Epithelial cell of proximal tubule (primary cell): ENCODE results near the gene C4orf51. TPM values are rescaled to one million over a fixed set of nuclear protein-coding genes. Genes with fewer than 3 reads are reported as not detected.
"Not testable (repeated sequence)": the region's sequence is repeated elsewhere in the genome, so short reads cannot be mapped to it uniquely, and the experiment has no call there.

Experiments
- DNase-seq: peaks from one replicate; pipeline ENCODE4 v3.0.0-alpha.2; 2011; ENCODE audit warnings: low read depth
- H3K4me3 ChIP-seq: 2 replicates; pipeline ENCODE4 v1.5.1; 2011; ENCODE audit warnings: low read depth, mild to moderate bottlenecking, low read length
- total RNA-seq: library from RNA; depleted of rRNA; stranded (reverse); fragments of >200 nt; gene quantifications from 2 replicates; pipeline ENCODE4 v1.2.3, GENCODE V29; 2015
- TF ChIP-seq, protein P1 (sequence below): conservative IDR thresholded peaks from 2 replicates; pipeline ENCODE4 v1.5.1; 2012; ENCODE audit warnings: low read depth, mild to moderate bottlenecking, low read length

Gene C4orf51
- total RNA-seq: not detected in 2 replicates

DNA sequence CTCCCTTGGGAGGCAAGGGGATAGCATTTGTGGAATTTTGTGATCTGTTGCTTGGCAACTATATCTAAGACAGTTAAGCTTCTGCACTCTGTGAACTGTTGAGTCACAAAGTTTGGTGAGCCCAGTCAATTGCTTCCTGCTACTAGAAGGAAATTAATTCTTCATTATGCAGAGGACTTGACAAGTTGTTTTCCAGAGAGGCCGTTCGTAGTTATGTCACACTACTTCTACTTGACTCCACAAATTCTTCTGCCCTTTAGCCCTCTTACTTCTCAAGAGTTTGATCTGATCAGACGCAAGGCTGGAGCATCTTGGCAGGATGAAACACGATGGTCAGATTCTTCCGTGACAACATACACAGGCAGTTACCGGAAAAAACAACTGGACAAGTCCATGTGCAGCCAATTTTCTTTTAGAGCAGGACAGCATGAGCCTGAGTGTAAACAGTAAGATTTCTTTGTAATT, at the start of gene C4orf51:
Gene C4orf51, plus strand, starts transcription at position 156 of the 465 bp plus-strand sequence. Its CDS starts 58 bp downstream, at position 214.
- H3K4me3 ChIP-seq: peak within 1 kb of the TSS; percentile 3
- TF ChIP-seq, protein P1, sequence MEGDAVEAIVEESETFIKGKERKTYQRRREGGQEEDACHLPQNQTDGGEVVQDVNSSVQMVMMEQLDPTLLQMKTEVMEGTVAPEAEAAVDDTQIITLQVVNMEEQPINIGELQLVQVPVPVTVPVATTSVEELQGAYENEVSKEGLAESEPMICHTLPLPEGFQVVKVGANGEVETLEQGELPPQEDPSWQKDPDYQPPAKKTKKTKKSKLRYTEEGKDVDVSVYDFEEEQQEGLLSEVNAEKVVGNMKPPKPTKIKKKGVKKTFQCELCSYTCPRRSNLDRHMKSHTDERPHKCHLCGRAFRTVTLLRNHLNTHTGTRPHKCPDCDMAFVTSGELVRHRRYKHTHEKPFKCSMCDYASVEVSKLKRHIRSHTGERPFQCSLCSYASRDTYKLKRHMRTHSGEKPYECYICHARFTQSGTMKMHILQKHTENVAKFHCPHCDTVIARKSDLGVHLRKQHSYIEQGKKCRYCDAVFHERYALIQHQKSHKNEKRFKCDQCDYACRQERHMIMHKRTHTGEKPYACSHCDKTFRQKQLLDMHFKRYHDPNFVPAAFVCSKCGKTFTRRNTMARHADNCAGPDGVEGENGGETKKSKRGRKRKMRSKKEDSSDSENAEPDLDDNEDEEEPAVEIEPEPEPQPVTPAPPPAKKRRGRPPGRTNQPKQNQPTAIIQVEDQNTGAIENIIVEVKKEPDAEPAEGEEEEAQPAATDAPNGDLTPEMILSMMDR: no peak
- peak; percentile 68 for DNase-seq

DNA sequence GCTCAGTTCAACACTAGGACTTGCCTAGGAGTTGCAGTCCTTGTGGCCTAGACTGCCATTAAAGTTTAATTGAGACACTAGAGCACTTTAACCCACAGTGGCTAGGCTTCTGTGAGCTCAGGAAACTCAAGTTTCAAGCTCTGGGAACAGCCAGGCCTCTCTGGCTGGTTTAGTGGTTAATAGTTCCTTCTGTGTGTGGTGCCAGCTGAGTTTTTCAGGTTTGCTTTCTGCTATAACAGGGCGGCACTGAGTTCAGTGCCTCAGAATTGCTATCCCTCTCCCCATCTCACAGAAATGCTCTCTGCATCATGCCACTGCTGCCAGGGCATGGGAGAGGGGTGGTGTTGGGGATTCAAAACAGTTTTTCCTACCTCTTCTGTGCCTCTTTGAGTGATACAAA, 44.8 kb upstream of the C4orf51 start:
- H3K4me3 ChIP-seq: no peak overlapping the region
- TF ChIP-seq, protein P1: no peak
- no peak for DNase-seq

DNA sequence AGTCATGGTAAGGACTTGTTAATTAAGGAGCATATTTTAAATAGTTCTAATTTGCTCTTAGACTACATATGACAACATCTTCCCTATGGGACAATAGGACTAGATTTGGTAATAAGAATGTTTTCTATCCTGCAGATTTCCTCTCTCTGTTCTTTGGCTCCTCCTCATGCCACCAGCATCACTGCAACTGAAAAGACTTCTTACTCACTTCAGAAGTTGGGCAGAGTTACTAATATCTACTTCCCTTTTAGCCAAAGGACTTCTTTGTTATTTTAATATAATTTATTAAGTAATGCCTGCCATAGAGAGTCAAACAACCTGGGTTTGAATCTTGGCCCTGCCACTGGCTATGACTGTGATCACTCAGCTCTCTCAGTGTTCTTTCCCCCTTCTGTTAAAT, 44.3 kb upstream of the C4orf51 start:
- TF ChIP-seq, protein P1: no peak
- no peak for DNase-seq
- no peak overlapping the region for H3K4me3 ChIP-seq

DNA sequence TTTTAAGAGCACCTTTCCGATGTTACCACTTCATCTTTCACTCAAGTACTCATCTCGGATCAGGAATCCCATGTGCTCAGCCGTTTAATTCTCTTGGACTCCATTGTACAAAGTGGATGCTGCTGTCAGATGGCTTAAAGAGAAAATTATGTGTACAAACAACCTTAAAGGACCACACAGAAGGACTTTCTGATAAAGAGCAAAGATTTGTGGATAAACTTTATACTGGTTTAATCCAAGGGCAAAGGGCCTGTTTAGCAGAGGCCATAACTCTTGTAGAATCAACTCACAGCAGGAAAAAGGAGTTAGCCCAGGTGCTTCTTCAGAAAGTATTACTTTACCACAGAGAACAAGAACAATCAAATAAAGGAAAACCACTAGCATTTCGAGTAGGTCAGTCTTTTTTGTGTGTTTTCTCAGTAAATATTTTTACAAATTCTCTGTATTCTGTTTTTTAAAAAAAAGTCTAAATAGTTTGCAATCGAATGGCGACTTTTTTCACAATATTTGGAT, 40.7 kb upstream of the C4orf51 start:
- DNase-seq: no peak
- H3K4me3 ChIP-seq: no peak overlapping the region
- TF ChIP-seq, protein P1: no peak

DNA sequence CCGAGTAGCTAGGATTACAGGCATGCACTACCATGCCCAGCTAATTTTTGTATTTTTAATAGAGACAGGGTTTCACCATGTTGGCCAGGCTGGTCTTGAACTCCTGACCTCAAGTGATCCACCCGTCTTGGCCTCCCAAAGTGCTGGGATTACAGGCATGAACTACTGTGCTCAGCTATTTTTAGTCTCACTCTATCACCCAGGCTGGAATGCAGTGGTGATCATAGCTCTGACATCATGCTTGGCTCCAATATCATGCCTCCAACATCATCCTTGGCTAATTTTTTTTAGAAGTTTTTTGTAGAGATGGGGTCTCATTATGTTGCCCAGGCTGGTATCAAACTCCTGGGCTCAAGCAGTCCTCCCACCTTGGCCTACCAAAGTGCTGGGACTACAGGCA, 39.7 kb upstream of the C4orf51 start:
- not testable (repeated sequence) for DNase-seq, H3K4me3 ChIP-seq

DNA sequence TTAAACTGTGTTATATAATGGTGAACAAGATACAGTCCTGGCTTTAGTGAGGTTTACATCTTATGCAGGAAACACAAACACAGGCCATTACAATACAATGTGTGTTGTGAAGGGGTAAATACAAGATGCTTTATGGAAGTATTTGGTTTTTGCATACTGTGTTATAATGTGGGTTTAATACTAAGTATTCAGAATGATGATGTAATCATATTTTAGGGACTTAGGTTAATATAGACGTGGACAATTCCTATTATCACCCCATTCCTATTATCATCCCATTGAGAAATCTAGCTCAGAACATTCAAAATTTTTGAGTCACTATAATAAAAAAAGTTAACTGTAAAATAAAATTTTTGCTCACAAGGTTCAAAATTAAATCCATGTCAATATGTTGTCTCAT, 36.7 kb upstream of the C4orf51 start:
- no peak for DNase-seq
- TF ChIP-seq, protein P1: no peak
- H3K4me3 ChIP-seq: no peak overlapping the region

DNA sequence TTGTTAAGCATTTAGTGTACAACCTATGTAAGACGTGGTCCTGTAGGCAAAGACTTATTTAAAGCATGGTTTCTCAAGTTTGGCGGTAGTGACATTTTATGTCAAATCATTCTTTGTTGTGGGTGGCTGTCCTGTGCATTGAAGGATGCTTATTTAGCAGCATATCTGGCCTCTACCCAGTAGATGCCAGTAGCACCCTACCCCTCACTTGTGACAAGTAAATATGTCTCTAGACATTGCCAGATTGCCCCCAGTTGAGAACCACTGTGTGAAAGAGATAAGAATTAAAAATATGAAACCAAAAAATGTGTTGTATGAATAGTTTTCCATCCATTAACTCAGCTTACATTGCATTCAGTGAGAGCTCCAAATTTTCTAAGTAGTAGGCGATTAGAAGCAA, 35.2 kb upstream of the C4orf51 start:
- no peak for DNase-seq
- TF ChIP-seq, protein P1: peak; percentile 21
- no peak overlapping the region for H3K4me3 ChIP-seq
